ENCODE data around the gene C17orf113.

DNA sequence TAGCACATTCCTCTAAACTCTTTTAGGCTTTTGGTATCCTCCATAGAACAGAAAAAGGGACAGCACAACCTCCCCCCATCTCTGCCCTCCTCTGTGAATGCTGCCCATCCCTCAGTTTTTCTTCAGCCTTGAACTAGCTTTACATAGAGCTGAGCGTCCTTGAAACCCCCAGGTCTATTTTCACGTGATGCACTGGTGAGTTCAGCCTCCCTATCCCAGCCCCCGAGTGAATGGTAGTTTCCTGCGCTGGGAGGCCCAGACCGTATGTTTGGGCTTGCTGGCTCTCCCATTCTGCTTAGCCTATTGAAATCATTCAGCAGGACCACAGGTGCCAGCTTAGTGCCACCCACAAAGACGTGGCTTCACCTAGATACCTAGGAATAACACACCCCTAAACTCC lies 25.4 kb upstream of the C17orf113 start:
- TF ChIP-seq POLR2AphosphoS5 (IDR thresholded peaks at IDR 0.05; ENCODE audit: borderline replicate concordance, low read depth, low read length) (no peak), EZH2 (IDR thresholded peaks at IDR 0.05) (no peak), FOXP2 (optimal IDR thresholded peaks at IDR 0.05; ENCODE audit: control extremely low read depth, extremely low read length, insufficient read depth) (no peak)
